SIG-M5 treated with dmso at 0.1 percent for 504 hours (cell line): ENCODE measurements around the gene NACAD.

Experiments
- DNase-seq: peaks from one replicate; lab custom pipeline; 2025; ENCODE audit not compliant: unreplicated experiment; lab: John Stamatoyannopoulos, UW

Gene NACAD

GRCh38 chr7:45092100-45092930, 3.5 kb upstream of the NACAD start:
- no peak for DNase-seq

DNA sequence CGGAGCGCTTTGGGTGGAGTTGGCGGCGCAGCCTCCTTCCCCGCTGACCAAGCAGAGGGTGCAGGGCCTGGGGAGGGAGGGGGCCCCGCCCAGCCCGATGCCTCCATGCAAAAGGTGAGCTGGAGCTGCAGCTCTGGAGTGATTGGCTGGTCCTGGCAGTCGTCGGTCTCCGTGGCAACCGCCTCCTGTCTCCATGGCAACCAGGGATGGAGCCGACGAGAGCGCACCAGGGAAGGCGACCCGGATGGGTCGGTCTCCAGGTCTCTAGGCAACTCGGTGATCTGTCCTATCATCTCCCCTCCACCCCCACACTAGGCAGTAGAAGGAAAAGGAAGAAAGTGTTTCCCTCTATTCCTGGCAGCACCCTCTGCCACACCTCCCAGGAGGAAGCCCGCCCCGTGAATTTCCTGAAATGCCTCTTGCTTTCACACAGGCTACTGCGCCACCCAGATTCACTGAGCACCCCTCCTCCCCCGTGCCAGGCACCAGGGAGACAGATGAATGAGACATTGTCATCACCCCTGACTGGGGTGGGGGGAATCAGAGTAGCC, 647 bp upstream of the NACAD start:
- no peak for DNase-seq

GRCh38 chr7:45088146-45088701, 545 bp downstream of the NACAD start:
- DNase-seq, result no peak

- DNase-seq, result no peak
Observed at GRCh38 chr7:45087301-45088145, 1.2 kb downstream of the NACAD start.

DNA sequence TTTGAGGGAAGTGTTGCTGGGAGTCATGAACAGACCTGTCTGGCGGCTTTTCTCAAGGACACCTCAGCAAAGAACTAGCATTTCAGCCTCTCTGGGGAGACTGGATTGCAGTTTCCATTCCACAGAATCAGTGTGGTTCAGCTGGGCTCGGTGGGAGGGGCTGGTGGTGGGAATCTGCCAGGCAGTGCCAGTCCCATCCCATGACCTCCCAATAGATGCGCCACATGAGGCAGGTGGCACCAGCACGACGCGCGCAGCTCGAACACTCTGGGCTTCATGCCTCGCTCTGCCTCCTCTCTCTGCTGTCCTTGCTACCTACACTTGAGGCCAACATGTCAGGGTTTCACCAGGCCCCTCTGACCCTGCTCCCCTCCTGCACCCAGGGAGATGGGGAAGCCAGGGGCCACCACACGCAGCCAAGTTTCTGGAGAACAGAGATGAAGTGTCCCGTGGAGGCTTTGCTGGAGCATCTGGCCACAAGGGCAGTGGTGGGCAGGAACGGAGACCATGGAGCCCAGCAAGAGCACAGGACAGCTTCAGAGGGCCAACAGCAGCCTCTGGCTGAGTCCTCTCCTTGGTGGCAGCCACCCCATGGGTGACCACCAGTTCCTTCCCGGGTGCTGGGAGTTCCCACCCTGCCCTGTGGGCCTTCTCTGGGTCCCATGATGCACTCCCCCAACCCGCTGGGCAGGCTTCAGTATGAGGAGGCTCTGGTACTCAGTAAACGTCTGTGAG, 2.3 kb downstream of the NACAD start:
- peak; percentile 27 for DNase-seq

GRCh38 chr7:45085619-45086200, 3.1 kb downstream of the NACAD start:
- no peak for DNase-seq

- DNase-seq, result no peak
Observed at GRCh38 chr7:45084901-45085618, 3.7 kb downstream of the NACAD start.

- no peak for DNase-seq
Observed at GRCh38 chr7:45084336-45084735, 4.4 kb downstream of the NACAD start.

DNA sequence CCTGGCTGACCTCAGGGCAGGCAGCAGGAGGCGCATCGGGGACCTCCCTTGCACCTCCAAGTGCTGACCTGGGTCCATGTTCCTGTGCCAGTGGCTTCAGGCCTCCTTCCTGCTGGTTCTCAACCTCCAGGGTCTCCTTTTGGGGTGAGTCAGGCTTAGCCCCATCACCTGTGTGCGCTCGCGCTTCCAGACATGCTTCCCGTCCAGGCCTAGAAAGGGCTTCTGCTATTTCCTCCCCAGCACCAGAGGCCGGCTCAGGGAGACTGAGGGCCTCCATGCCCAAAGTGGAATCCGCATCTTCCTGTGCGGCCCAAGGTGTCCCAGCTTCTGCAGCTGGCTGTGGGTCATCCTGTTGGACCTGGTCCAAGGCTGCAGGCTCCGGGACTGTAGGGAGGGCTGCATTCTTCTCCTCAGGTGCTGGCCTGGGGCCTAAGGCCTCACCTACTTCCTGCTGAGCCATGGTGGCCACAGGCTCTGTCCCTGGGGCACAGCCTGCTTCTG, 5.9 kb downstream of the NACAD start:
- DNase-seq, result no peak

- DNase-seq, result no peak
Observed at GRCh38 chr7:45082031-45082830, 6.5 kb downstream of the NACAD start.

DNA sequence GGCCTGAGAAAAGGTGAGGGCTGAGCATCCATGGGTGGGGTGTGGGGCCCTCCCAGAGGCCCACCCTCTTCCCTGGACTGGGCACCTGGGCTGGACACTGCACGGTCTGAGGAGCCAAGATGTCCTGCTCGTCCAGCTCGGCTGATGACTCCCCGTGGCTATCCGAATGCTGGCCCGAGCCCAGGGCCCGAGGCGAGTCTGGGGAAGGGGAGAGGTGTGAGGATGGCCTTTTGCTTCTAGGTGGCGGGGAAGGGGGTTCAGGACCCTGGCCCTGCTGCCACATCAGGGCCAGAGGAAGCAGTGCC, 7.1 kb downstream of the NACAD start:
- no peak for DNase-seq

DNA sequence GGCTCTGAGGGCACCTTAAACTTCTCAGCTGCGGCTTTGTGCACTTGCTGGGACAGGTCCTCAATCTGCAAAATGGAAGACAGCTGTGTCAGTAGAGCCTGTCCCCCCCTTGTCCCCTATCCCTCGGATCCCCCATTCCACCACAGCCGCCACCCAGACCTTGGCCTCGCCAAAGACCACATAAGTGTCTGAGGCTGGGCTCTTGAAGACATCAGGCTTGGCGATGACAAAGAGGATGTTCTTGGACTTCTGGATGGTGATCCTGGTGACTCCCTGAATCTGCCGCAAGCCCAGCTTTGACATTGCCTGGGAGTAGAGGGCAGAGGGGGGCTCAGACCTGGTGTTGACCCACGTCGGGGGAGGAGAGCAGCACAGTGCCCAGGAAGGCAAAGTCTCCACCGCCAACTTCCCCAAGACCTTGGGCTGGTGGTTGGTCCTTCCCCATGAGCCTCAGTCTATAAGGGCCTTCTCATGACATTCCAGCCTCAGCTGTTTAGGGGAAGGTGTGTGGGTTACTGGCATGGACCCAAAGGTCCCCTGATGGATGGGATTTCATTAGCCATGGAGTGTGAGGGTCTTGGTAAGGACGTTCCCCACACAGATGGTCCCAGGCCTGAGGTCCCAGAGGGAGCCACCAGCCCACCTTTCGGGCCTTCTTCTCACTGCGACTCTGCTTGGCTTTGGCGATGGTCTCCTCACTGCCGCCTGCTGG, 7.7 kb downstream of the NACAD start:
- no peak for DNase-seq

- DNase-seq, result no peak
Observed at GRCh38 chr7:45080265-45080957, 8.4 kb downstream of the NACAD start.

GRCh38 chr7:45078125-45078681, 10.6 kb downstream of the NACAD start:
- DNase-seq, result no peak

DNA sequence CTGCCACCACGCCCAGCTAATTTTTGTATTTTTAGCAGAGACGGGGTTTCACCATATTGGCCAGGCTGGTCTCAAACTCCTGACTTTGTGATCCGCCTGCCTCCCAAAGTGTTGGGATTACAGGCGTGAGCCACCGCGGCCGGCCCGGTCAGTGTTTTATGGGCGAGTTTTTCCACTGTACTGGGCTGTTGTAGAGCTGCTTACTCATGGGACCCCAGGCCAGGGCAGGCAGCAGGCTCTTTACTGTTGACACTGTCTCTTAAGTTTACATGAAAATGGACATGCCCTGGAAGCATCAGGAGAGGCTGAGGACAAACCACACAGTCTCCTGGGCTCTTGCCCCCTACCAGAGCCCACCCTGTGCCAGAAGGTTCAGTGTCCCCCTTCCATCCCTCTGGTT, 11.2 kb downstream of the NACAD start:
- DNase-seq, result no peak

GRCh38 chr7:45076946-45077345, 11.8 kb downstream of the NACAD start:
- no peak for DNase-seq
